Lung (tissue), 16 donors: ENCODE measurements around the gene KRTAP1-4. TPM values are rescaled to one million over a fixed set of nuclear protein-coding genes. Genes with fewer than 3 reads are reported as not detected.

Experiments used
- ATAC-seq: fragments of 200-7000 bp; cut with Tn5 transposase; one replicate; pipeline ENCODE4 v1.9.1; 2020; ENCODE audit warnings: moderate number of reproducible peaks; ENCODE audit not compliant: insufficient read depth, low FRiP score
- DNase-seq, 3 donors: peaks; one replicate each; pipeline ENCODE4 v3.0.0-alpha.2; 2013 to 2017
- H3K27ac ChIP-seq, 2 donors: one replicate each; pipeline ENCODE4 v1.5.1; 2013; ENCODE audit warnings: mild to moderate bottlenecking in 2 of 2, moderate library complexity in 2 of 2, control low read depth in 1 of 2, inconsistent platforms in 1 of 2, low read depth in 1 of 2, low read length in 1 of 2
- H3K27me3 ChIP-seq, 3 donors: one replicate each; pipeline ENCODE4 v1.5.1; 2013; ENCODE audit warnings: low read length in 2 of 3; ENCODE audit not compliant: control insufficient read depth in 3 of 3, insufficient read depth in 3 of 3
- H3K36me3 ChIP-seq, 4 donors: one replicate each; pipeline ENCODE4 v1.5.1; 2013; ENCODE audit warnings: low read length in 4 of 4, mild to moderate bottlenecking in 1 of 4, moderate library complexity in 1 of 4; ENCODE audit not compliant: control insufficient read depth in 4 of 4, insufficient read depth in 4 of 4
- H3K4me1 ChIP-seq, 5 donors: one replicate each; pipeline ENCODE4 v1.5.1; 2013; ENCODE audit warnings: low read length in 5 of 5, mild to moderate bottlenecking in 2 of 5, moderate library complexity in 1 of 5; ENCODE audit not compliant: control insufficient read depth in 5 of 5, insufficient read depth in 5 of 5
- H3K4me3 ChIP-seq: one replicate; pipeline ENCODE4 v1.5.1; 2013; ENCODE audit warnings: mild to moderate bottlenecking, control low read depth, moderate library complexity
- H3K9ac ChIP-seq, 2 donors: one replicate each; pipeline ENCODE4 v1.5.1; 2013; ENCODE audit warnings: low read length in 2 of 2, control low read depth in 1 of 2; ENCODE audit not compliant: insufficient read depth in 1 of 2
- H3K9me3 ChIP-seq, 4 donors: one replicate each; pipeline ENCODE4 v1.5.1; 2013; ENCODE audit warnings: low read length in 3 of 4, mild to moderate bottlenecking in 1 of 4, moderate library complexity in 1 of 4; ENCODE audit not compliant: control insufficient read depth in 4 of 4, insufficient read depth in 3 of 4
- WGBS, 2 donors: extraction: QIAGEN DNeasy Blood & Tissue Kit; methylation state at CpG; one replicate each; pipeline ENCODE4 v1.1.7; 2013; 5-methylcytosine and 5-hydroxymethylcytosine counted together
- long read RNA-seq, 5 donors: transcript quantifications; one replicate each; lab custom pipeline, GENCODE V29; 2026
- polyA plus RNA-seq, 2 donors: library from polyadenylated mRNA; stranded (reverse); fragments of 200-250 nt; gene quantifications; one replicate each; pipeline ENCODE4 v1.2.1, GENCODE V29; 2013
- total RNA-seq, 2 donors: library from RNA; depleted of rRNA in 1 of 2; stranded (reverse); fragments of >200 nt in 1 of 2; gene quantifications; one replicate each; pipeline ENCODE4 v1.2.1, GENCODE V29; 2014 to 2021
- TF ChIP-seq, protein P1 (sequence below): IDR thresholded peaks from 2 replicates; pipeline ENCODE4 v1.5.1; 2012; ENCODE audit warnings: mild to moderate bottlenecking; ENCODE audit errors: control extremely low read depth, extremely low read depth
- donor health status: control.
- donor health status: control.
- donor health status: Bipolar disorder and iron deficiency.
- donor health status: healthy.
- donor health status: DM: yes; HTN: yes; CAD: no.

KRTAP1-4 gene, protein sequence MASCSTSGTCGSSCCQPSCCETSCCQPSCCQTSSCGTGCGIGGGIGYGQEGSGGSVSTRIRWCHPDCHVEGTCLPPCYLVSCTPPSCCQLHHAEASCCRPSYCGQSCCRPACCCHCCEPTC
- total RNA-seq (not detected), polyA plus RNA-seq (not detected)
- long read RNA-seq, donor 1: 0 reads
- long read RNA-seq, donor 2: 0 reads
- long read RNA-seq, donor 3: 0 reads
- long read RNA-seq, donor 4: 0 reads
- long read RNA-seq, donor 5: 0 reads

DNA sequence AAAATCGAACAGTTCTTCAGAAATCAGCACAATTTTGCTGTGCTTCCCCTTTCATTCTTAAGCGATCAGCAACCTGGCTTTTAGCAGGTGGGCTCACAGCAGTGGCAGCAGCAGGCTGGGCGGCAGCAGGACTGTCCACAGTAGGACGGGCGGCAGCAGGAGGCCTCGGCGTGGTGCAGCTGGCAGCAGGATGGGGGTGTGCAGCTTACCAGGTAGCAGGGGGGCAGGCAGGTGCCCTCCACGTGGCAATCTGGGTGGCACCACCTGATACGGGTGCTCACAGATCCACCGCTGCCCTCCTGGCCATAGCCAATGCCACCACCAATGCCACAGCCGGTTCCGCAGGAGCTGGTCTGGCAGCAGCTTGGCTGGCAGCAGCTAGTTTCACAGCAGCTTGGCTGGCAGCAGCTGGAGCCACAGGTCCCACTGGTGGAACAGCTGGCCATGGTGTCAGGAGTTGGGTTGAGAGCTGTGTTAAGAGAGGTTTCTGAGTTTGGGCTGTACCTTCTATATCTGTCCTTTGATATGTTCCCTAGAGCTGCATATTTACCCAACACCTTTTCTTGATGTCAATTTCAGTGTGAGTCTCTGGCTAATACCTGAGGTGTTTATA, at the start of gene KRTAP1-4:
TSS of gene KRTAP1-4 (minus strand) at position 563 of the 613 bp plus-strand sequence. CDS start at position 446, 117 bp downstream.
- Histone ChIP-seq H3K4me3 (no peak within 1 kb of the TSS), H3K9me3 (no peaks in the 10 kb centered on the region), H3K36me3 (no peaks in the 10 kb centered on the region), H3K27ac (no peak within 1 kb of the TSS), H3K4me1 (no peaks in the 10 kb centered on the region), H3K9ac (no peak within 1 kb of the TSS), H3K27me3 (no peaks in the 10 kb centered on the region)
- TF ChIP-seq, protein P1, sequence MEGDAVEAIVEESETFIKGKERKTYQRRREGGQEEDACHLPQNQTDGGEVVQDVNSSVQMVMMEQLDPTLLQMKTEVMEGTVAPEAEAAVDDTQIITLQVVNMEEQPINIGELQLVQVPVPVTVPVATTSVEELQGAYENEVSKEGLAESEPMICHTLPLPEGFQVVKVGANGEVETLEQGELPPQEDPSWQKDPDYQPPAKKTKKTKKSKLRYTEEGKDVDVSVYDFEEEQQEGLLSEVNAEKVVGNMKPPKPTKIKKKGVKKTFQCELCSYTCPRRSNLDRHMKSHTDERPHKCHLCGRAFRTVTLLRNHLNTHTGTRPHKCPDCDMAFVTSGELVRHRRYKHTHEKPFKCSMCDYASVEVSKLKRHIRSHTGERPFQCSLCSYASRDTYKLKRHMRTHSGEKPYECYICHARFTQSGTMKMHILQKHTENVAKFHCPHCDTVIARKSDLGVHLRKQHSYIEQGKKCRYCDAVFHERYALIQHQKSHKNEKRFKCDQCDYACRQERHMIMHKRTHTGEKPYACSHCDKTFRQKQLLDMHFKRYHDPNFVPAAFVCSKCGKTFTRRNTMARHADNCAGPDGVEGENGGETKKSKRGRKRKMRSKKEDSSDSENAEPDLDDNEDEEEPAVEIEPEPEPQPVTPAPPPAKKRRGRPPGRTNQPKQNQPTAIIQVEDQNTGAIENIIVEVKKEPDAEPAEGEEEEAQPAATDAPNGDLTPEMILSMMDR: no peak
- WGBS, 2 donors: 84 to 94% methylated on average over 12 of the region's 12 CpGs
- no peak for DNase-seq
- no peak for ATAC-seq

DNA sequence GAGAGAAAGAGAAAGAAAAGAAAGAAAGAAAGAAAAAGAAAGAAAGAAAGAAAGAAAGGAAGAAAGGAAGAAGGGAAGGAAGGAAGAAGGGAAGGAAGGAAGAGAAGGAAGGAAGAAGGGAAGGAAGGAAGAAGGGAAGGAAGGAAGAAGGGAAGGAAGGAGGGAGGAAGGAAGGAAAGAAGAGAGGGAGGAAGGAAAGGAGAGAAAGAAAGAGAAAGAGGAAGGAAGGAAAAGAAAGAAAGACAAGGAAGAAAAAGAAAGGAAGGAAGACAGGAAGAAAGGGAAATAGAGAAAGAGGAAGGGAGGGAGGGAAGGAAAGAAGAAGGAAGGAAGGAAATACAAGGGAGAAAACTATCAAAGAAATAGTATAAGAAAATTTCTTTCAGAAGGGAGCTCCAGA, 46.8 kb upstream of the KRTAP1-4 start:
- no peak overlapping the region for H3K9ac ChIP-seq
- no peaks in the 10 kb centered on the region for H3K36me3 ChIP-seq
- TF ChIP-seq, protein P1: no peak
- no peak overlapping the region for H3K4me3 ChIP-seq
- H3K27me3 ChIP-seq: peaks cover 0 to 3% (median 0%) of the 10 kb centered on the region in 3 donors
- H3K4me1 ChIP-seq: no peaks in the 10 kb centered on the region
- no peak for DNase-seq
- H3K27ac ChIP-seq: no peak overlapping the region
- no peak for ATAC-seq
- H3K9me3 ChIP-seq: peaks cover 0 to 2% (median 0%) of the 10 kb centered on the region in 4 donors

DNA sequence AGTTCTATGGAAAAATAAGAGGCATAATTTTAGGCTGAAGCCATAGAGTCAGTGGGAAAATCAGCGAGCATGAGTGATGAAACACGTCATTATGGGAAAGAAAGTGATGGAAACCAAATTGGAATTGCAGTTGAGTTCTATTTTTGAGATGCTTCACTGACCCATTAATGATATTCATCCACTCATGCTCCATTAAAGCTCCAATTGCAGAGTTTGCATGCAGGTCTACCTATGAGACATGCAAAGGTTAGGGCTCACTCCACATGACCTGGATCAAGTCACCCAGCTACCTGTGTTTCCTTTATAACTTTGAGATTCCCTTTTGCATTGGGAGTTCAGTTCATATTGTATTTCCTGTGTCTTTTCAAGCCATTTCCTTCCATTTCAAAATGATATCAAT, 43.7 kb upstream of the KRTAP1-4 start:
- TF ChIP-seq, protein P1: no peak
- Histone ChIP-seq H3K27me3 (peaks cover 0 to 3% (median 0%) of the 10 kb centered on the region in 3 donors), H3K4me1 (no peaks in the 10 kb centered on the region), H3K4me3 (no peak overlapping the region), H3K9ac (no peak overlapping the region), H3K27ac (no peak overlapping the region), H3K36me3 (no peaks in the 10 kb centered on the region), H3K9me3 (peaks cover 0 to 3% (median 0%) of the 10 kb centered on the region in 4 donors)
- 91 to 93% methylated on average over 2 of the region's 2 CpGs for WGBS, 2 donors
- no peak for ATAC-seq
- DNase-seq: no peak
